Nasal cavity respiratory epithelium epithelial cell of viscerocranial mucosa (primary cell): Measurements from ENCODE around the gene PGLYRP4. TPM values are rescaled to one million over a fixed set of nuclear protein-coding genes. Genes with fewer than 3 reads are reported as not detected.

Source experiments
- total RNA-seq: library from RNA; depleted of rRNA; stranded (reverse); fragments of >200 nt; gene quantifications from 2 replicates; pipeline ENCODE4 v1.2.3, GENCODE V29; 2014

Gene PGLYRP4, protein sequence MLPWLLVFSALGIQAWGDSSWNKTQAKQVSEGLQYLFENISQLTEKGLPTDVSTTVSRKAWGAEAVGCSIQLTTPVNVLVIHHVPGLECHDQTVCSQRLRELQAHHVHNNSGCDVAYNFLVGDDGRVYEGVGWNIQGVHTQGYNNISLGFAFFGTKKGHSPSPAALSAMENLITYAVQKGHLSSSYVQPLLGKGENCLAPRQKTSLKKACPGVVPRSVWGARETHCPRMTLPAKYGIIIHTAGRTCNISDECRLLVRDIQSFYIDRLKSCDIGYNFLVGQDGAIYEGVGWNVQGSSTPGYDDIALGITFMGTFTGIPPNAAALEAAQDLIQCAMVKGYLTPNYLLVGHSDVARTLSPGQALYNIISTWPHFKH
- 4.0 and 7.9 TPM in 2 replicates for total RNA-seq

DNA sequence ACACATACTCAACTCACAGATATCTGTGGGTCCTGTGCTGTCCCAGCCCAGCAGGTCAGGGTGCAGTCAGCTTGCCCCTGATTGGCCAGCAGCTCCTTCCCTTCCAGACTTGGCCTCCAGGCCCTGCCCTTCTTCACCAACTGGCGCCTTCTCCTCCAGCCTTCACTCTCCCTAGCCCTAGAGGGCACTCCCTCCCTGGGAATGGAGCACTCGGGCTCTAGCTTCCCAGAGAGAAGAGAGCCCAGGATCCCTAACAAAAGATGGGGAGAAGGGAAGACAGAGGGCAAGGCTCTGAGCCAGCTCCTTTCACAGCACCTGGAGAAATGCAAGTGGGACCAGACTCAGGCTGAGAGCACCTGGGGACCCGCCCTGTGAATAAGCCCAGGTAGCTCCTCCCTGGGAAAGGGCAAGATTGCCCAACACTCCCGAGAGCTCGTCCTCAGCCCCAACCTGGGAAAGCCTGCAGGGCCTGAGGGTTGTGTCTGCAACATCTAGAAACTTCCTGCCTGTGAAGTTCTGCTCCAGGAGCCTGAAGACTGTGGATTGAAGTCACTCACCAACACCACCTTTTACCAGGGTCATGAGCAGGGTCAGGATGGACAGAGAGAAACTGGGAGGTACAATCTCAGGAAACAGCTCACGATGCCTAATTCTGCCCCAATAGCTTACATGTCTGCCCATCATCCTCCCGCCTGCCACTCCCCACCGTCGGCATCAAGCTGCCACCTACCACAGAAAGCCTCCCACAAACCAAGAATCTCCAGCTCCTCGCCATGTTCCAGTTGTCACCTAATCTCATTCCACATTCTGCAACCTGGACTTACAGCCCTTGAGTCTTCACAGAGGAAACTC is at the start of gene PGLYRP4:
PGLYRP4 (minus strand) TSS at position 331 of the 852 bp plus-strand sequence. CDS start 909 bp downstream, outside the sequence.

DNA sequence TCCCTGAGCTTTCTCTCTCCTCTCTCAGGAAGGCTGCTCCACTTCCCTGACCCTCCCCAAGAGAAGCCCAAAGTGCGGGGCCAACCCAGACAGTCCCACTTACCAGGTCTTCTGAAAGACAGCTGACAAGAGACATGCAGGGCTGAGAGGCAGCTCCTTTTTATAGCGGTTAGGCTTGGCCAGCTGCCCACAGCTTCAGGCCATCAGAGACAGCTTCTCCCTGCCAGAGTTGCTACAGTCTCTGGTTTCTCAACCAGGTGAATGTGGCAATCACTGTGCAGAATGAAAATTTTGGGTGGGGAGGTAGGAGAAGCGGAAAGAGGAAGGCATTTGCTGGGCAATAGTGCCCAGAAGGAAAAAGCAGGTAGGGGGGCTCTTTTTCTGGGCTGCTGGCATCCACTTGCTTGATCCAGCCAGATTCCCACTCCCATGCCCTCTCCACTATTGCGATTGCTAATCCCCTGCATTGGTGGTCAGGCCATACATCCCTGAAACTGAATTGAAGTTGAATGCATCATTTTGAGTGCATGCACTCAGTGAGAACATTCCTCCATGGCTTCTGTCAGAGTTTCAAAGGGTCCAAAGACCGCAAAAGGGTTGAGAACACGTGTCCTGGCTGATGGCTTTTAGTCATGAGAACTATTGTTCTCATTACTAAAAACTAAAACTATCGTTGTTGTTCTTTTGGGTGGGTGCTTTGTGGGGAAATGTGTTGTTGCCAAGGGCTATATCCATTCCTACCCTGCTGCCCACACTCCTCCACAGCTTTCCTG is 42.5 kb upstream of the PGLYRP4 start, which contains the start of gene S100A8:
S100A8 (minus strand) TSS at position 136 of the 773 bp plus-strand sequence. CDS start 538 bp downstream, outside the sequence.

DNA sequence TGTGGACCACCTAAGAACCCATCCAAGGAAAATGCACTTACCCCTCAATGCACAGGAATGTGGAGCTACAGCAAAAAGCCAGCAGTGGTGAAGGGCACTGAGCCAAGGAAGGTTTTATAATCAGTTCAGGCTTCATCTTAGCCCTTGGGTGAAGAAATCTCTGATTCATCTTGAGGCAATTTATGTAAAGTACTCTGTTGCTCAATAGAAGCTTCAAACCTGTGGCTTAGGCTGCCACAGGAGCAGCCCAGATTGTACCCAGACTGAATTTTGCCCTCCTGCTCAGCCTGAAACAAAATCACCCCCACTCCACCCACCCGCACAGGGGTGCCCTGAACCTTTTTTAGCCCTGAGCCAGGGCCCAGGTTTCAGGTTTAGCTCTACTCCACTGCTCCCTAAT is 26.9 kb upstream of the PGLYRP4 start, which contains the start of gene S100A12:
S100A12 (minus strand) TSS at position 111 of the 400 bp plus-strand sequence. CDS start 1,029 bp downstream, outside the sequence.

DNA sequence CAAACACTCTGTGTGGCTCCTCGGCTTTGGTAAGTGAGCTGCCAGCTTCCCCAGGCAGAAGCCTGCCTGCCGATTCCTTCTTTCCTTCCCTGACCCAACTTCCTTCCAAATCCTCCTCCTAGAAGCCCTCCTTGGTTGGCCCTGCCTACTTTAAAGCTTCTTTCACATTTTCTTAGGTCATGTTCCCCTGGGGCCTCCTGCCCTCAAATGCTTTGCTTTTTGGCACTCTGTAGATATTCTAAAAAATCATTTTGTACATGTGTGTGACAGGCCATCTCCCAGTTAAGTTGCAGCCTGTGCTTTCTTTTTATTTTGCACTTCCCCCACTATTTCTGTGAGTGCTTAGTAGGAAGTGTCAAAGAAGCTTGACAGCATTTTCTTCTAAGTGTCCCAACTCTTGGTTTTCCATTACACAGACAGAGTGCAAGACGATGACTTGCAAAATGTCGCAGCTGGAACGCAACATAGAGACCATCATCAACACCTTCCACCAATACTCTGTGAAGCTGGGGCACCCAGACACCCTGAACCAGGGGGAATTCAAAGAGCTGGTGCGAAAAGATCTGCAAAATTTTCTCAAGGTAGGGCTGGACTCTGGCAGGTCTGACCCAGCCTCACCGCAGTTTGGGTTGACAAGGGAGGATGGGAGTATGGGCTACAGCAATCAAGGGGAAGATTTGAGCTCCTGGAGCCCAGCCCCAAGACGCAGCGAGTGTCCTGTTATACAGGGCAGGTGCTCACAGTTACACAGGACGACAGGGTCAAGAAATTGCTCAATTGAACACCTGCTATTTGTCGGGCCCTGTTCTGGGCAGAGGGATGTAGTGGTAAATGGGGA is 9.4 kb upstream of the PGLYRP4 start, which contains the start of gene S100A9:
S100A9 (plus strand) TSS at position 2 of the 838 bp plus-strand sequence; CDS start at position 432, 430 bp downstream.

DNA sequence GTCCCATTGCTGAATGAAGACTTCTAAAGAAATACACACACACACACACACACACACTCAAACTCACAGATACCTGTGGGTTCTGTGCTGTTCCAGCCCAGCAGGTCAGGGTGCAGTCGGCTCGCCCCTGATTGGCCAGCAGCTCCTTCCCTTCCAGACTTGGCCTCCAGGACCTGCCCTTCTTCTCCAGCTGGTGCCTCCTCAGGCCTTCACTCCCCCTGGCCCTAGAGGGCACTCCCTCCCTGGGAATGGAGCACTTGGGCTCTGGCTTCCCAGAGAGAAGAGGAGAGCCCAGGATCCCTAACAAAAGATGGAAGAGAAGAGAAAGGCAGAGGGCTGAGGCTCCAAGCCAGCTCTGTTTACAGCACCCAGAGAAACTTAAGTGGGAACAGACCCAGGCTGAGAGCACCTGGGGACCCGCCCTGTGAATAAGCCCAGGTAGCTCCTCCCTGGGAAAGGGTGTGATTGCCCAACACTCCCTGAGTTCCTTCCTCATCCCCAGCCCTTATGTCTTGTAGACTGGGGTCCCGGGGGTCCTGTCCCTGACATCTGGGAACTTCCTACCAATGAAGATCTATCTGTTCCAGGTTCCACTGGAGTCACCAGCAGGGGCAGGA is 36.0 kb downstream of the PGLYRP4 start, which contains the start of gene PGLYRP3:
PGLYRP3 (minus strand) TSS at position 383 of the 617 bp plus-strand sequence. CDS start 2,287 bp downstream, outside the sequence.

Other genes with a start within 250 kb of the PGLYRP4 start
- not detected in 2 replicates for gene SPRR2F, start 235.3 kb downstream of the PGLYRP4 start, total RNA-seq
- gene SPRR2G, start 198.0 kb downstream of the PGLYRP4 start, total RNA-seq, result 2.1 TPM in 1 of 2 replicates, not detected in the other
- gene LELP1, start 145.4 kb downstream of the PGLYRP4 start, total RNA-seq, result not detected in 2 replicates
- gene PRR9, start 131.3 kb downstream of the PGLYRP4 start, total RNA-seq, result 2.1 TPM in 1 of 2 replicates, not detected in the other
- not detected in 2 replicates for gene LORICRIN, start 89.2 kb downstream of the PGLYRP4 start, total RNA-seq
- 2.4 and 4.7 TPM in 2 replicates for gene PGLYRP3, start 35.9 kb downstream of the PGLYRP4 start, total RNA-seq
- gene S100A9, start 9.0 kb upstream of the PGLYRP4 start, total RNA-seq, result 1,477 and 2,600 TPM in 2 replicates
- gene S100A12, start 26.8 kb upstream of the PGLYRP4 start, total RNA-seq, result 1.5 and 3.4 TPM in 2 replicates
- 238 and 331 TPM in 2 replicates for gene S100A8, start 42.2 kb upstream of the PGLYRP4 start, total RNA-seq
- gene S100A7A, start 67.7 kb upstream of the PGLYRP4 start, total RNA-seq, result under 0.01 TPM in 1 of 2 replicates, not detected in the other
- gene S100A7, start 111.8 kb upstream of the PGLYRP4 start, total RNA-seq, result 0.64 and 2.1 TPM in 2 replicates
- gene S100A6, start 187.2 kb upstream of the PGLYRP4 start, total RNA-seq, result 257 and 1,880 TPM in 2 replicates
- gene S100A5, start 192.1 kb upstream of the PGLYRP4 start, total RNA-seq, result not detected in 2 replicates
- gene S100A4, start 197.0 kb upstream of the PGLYRP4 start, total RNA-seq, result 5.5 TPM in 2 replicates
- gene S100A3, start 200.4 kb upstream of the PGLYRP4 start, total RNA-seq, result 2.1 and 2.3 TPM in 2 replicates
- gene S100A2, start 217.0 kb upstream of the PGLYRP4 start, total RNA-seq, result 666 and 777 TPM in 2 replicates